GM12878 (cell line): ENCODE data around the gene RNF168. TPM values are rescaled to one million over a fixed set of nuclear protein-coding genes. Genes with fewer than 3 reads are reported as not detected.

ENCODE experiments used
- ATAC-seq: fragments of 200-7000 bp; cut with Tn5 transposase; 3 replicates; pipeline ENCODE4 v1.9.1; 2020; ENCODE audit warnings: mild to moderate bottlenecking, moderate library complexity
- BruUV-seq: library from RNA; stranded (reverse); fragments of 400-500 nt; replicated peaks from 2 replicates; lab custom pipeline; 2021; lab: Mats Ljungman, UMichigan
- CTCF ChIA-PET: fragments of 300-600 bp; sonication (Branson Sonifier 250); formaldehyde crosslinking; extraction: SDS; loops from one replicate; lab custom pipeline; 2021; ENCODE audit warnings: inconsistent platforms; lab: Yijun Ruan, JAX
- POLR2A ChIA-PET: fragments of 350-600 bp; formaldehyde crosslinking; extraction: SDS; loops from one replicate; lab custom pipeline; 2021; ENCODE audit warnings: inconsistent platforms; lab: Charles Lee
- RAD21 ChIA-PET: fragments of 300-600 bp; sonication (Branson Sonifier 250); formaldehyde crosslinking; loops from one replicate; lab custom pipeline; 2023; ENCODE audit warnings: antibody characterized with exemption; ENCODE audit not compliant: unreplicated experiment; lab: Charles Lee
- SMC1A ChIA-PET: fragments of 300-600 bp; sonication (Branson Sonifier 250); formaldehyde crosslinking; loops from one replicate; lab custom pipeline; 2023; ENCODE audit not compliant: unreplicated experiment, uncharacterized antibody; lab: Charles Lee
- DNase-seq: peaks from one replicate; pipeline ENCODE4 v3.0.0-alpha.2; 2011; ENCODE audit warnings: low read depth, low spot score
- FAIRE-seq: peaks from 3 replicates; lab custom pipeline; 2011; peaks lifted over from hg19 to GRCh38; lab: Jason Lieb, UNC
- H2AFZ ChIP-seq: 2 replicates; pipeline ENCODE4 v1.6.0; 2011; ENCODE audit warnings: low read depth, low read length, control low read depth; ENCODE audit not compliant: control insufficient read depth
- H3K27ac ChIP-seq: 2 replicates; pipeline ENCODE4 v1.5.1; 2011; ENCODE audit warnings: control low read depth; ENCODE audit not compliant: control insufficient read depth, insufficient read depth
- H3K27me3 ChIP-seq, 2 experiments: replicated peaks in 1 of 2; 2 replicates each; pipeline versions ENCODE4 v1.6.0 to v1.6.1; 2011; ENCODE audit warnings: low read length in 1 of 2; ENCODE audit not compliant: control insufficient read depth in 2 of 2, insufficient read depth in 2 of 2
- H3K36me3 ChIP-seq, 2 experiments: 2 replicates each; pipeline ENCODE4 v1.5.1; 2011; ENCODE audit warnings: low read length in 1 of 2; ENCODE audit not compliant: control insufficient read depth in 2 of 2, insufficient read depth in 2 of 2
- H3K4me1 ChIP-seq: 2 replicates; pipeline ENCODE4 v1.6.1; 2011; ENCODE audit warnings: mild to moderate bottlenecking, low read length, moderate library complexity, mixed read lengths; ENCODE audit not compliant: control insufficient read depth, insufficient read depth
- H3K4me2 ChIP-seq: 2 replicates; pipeline ENCODE4 v1.6.0; 2011; ENCODE audit warnings: control low read depth; ENCODE audit not compliant: control insufficient read depth, insufficient read depth
- H3K4me3 ChIP-seq: fragments of 200-600 bp; sonication (generic); 2 replicates; pipeline ENCODE4 v1.5.1; 2016
- H3K79me2 ChIP-seq: 2 replicates; pipeline ENCODE4 v1.6.0; 2011; ENCODE audit warnings: low read length; ENCODE audit not compliant: control insufficient read depth, insufficient read depth
- H3K9ac ChIP-seq: 2 replicates; pipeline ENCODE4 v1.8.0; 2011; ENCODE audit warnings: low read length, control low read depth, mixed read lengths; ENCODE audit not compliant: control insufficient read depth, insufficient read depth
- H3K9me3 ChIP-seq: replicated peaks from 3 replicates; pipeline ENCODE4 v1.5.1; 2011; ENCODE audit warnings: mild to moderate bottlenecking, low read length; ENCODE audit not compliant: control insufficient read depth, insufficient read depth
- H4K20me1 ChIP-seq: 2 replicates; pipeline ENCODE4 v1.6.0; 2011; ENCODE audit not compliant: control insufficient read depth, insufficient read depth
- CBX3 ChIP-seq: fragments of 200-600 bp; sonication (generic); IDR thresholded peaks from 2 replicates; pipeline ENCODE4 v1.6.1; 2016; ENCODE audit warnings: low read depth, borderline replicate concordance
- CEBPB ChIP-seq, 2 experiments: fragments of 150-350 bp in 1 of 2; IDR thresholded peaks; 2 replicates each; pipeline ENCODE4 v1.6.1; 2012 to 2014; ENCODE audit warnings: low read depth in 2 of 2, low read length in 2 of 2, borderline replicate concordance in 1 of 2, inconsistent platforms in 1 of 2
- GATAD2B ChIP-seq: fragments of 450-650 bp; conservative IDR thresholded peaks from 2 replicates; pipeline ENCODE4 v1.6.1; 2017; ENCODE audit warnings: low read depth, mild to moderate bottlenecking, moderate library complexity
- HDAC2 ChIP-seq: fragments of 200-600 bp; sonication (generic); IDR thresholded peaks from 2 replicates; pipeline ENCODE4 v1.6.1; 2017
- IKZF2 ChIP-seq, 2 experiments: fragments of 450-650 bp; IDR thresholded peaks; 2 replicates each; pipeline ENCODE4 v1.6.1; 2017; ENCODE audit warnings: mild to moderate bottlenecking in 2 of 2, moderate library complexity in 2 of 2
- NR2C1 ChIP-seq: fragments of 450-650 bp; IDR thresholded peaks from 2 replicates; pipeline ENCODE4 v1.6.1; 2017; ENCODE audit warnings: antibody characterized with exemption, mild to moderate bottlenecking, moderate library complexity
- ZNF687 ChIP-seq: fragments of 450-650 bp; IDR thresholded peaks from 2 replicates; pipeline ENCODE4 v1.6.1; 2017; ENCODE audit warnings: mild to moderate bottlenecking, moderate library complexity
- ZZZ3 ChIP-seq: IDR thresholded peaks from 2 replicates; pipeline ENCODE4 v1.6.1; 2011; ENCODE audit warnings: low read depth; ENCODE audit not compliant: control insufficient read depth, insufficient read length
- WGBS: methylation state at CpG from one replicate; pipeline ENCODE4 v1.1.6; 2016; ENCODE audit warnings: low lambda C conversion rate; ENCODE audit not compliant: insufficient replicate concordance, insufficient coverage; ENCODE audit errors: missing lambda C conversion rate; 5-methylcytosine and 5-hydroxymethylcytosine counted together
- in situ Hi-C: fragments of 300-500 bp; cut with MboI; formaldehyde crosslinking; loops from 9 replicates; pipeline ENCODE4 v1.14.3; 2018; ENCODE audit warnings: mixed read lengths
- intact Hi-C: fragments of 100-400 bp; cut with micrococcal nuclease; formaldehyde crosslinking; loops from one replicate; pipeline ENCODE4 v1.14.2; 2022; ENCODE audit not compliant: unreplicated experiment
- polyA plus RNA-seq, 11 experiments: library from polyadenylated mRNA; depleted of rRNA in 4 of 11; unstranded in 6 of 11; stranded (reverse) in 5 of 11; fragments of >200 nt; fragmentation: Nextera tagmentation in 4 of 11; fragmentation: Illumina TruSeq in 1 of 11; extraction: Ambion mirVana in 4 of 11; extraction: Trizol in 1 of 11; gene quantifications; 1 replicate in 1 of 11; 2 replicates in 10 of 11; pipeline versions ENCODE4 v1.2.1 to v1.2.3, GENCODE V29; 2011 to 2016; ENCODE audit warnings: inconsistent platforms in 2 of 11, missing spikeins in 2 of 11, low read depth in 1 of 11
- total RNA-seq, 4 experiments: library from RNA; depleted of rRNA in 3 of 4; stranded (reverse); fragments of >200 nt in 3 of 4; fragmentation: Illumina TruSeq in 1 of 4; extraction: Trizol in 1 of 4; gene quantifications; 2 replicates each; pipeline versions ENCODE4 v1.2.1 to v1.2.3, GENCODE V29; 2013 to 2021

RNF168 gene
- total and polyA plus RNA-seq, 10 of the 15 experiments (the other 5 are each of a cell fraction or from before 2014, with no cell fraction given) = 12.7 to 47.5 (median 24.8) TPM

GRCh38 chr3:196454935-196455334, 48.6 kb downstream of the RNF168 start:
- FAIRE-seq (no peak), DNase-seq (no peak), ATAC-seq (peak; percentile 35; the same call in 1 of the 3 replicates)
- Histone ChIP-seq H3K4me3 (no peak overlapping the region), H3K79me2 (no peaks in the 10 kb centered on the region), H3K27me3 (no peaks in the 10 kb centered on the region), H3K36me3 (no peaks in the 10 kb centered on the region), H3K4me1 (peaks cover 4% of the 10 kb centered on the region), H3K9me3 (no peaks in the 10 kb centered on the region), H3K27ac (no peak overlapping the region), H3K4me2 (no peak overlapping the region), H3K9ac (no peak overlapping the region), H2AFZ (no peak overlapping the region), H4K20me1 (no peaks in the 10 kb centered on the region)
- TF ChIP-seq CBX3 (no peak), IKZF2 (IDR thresholded peaks at IDR 0.05) (no peak), HDAC2 (no peak), ZNF687 (no peak), NR2C1 (no peak), GATAD2B (no peak), ZZZ3 (no peak), CEBPB (IDR thresholded peaks at IDR 0.05; ENCODE audit: borderline replicate concordance in 1 of 2, low read depth in 2 of 2, low read length in 2 of 2) (no peak)
- intact Hi-C loops = no loop called here
- in situ Hi-C loops = no loop called here
- WGBS = 67% methylated on average over 6 of the region's 6 CpGs
- ChIA-PET POLR2A (interaction anchor here (0.5 to 1.5 kb wide), 5 partner anchors 14 to 272 kb away, joined by 3 to 4 read pairs (median 3); no protein-coding TSS in a partner anchor), SMC1A (interaction anchor here (1.0 to 6.8 kb wide), 4 partner anchors 11 to 174 kb away, joined by 3 to 59 read pairs (median 4); no protein-coding TSS in a partner anchor), RAD21 (interaction anchor here (6.8 kb wide), 1 partner anchor 14 kb away, joined by 60 read pairs; no protein-coding TSS in a partner anchor), CTCF (interaction anchor here (1.2 to 1.4 kb wide), 2 partner anchors 11 to 14 kb away, joined by 3 to 5 read pairs; no protein-coding TSS in a partner anchor)
- no TSS peak for BruUV-seq
